GM23248 (cell line): ENCODE results near the gene TAGLN2.

ENCODE experiments used
- EZH2 ChIP-seq: fragments of 200-600 bp; sonication (generic); IDR thresholded peaks from 2 replicates; pipeline ENCODE4 v1.6.1; 2018; ENCODE audit warnings: antibody characterized with exemption, mild to moderate bottlenecking; ENCODE audit not compliant: insufficient read depth, poor library complexity, severe bottlenecking
- EZH2phosphoT487 ChIP-seq: fragments of 200-600 bp; sonication (generic); IDR thresholded peaks from 2 replicates; pipeline ENCODE4 v1.6.1; 2018; ENCODE audit warnings: antibody characterized with exemption, moderate library complexity, mild to moderate bottlenecking, low read depth; ENCODE audit not compliant: insufficient read depth

- no peak for TF ChIP-seq EZH2
- no peak for TF ChIP-seq EZH2phosphoT487
These were observed 45.3 kb downstream of the TAGLN2 start for GRCh38 chr1:159879977-159880376.
